IMR-90 (cell line): Measurements from ENCODE around the gene CPNE2. TPM values are rescaled to one million over a fixed set of nuclear protein-coding genes. Genes with fewer than 3 reads are reported as not detected.

ENCODE experiments used
- ATAC-seq: fragments of 200-7000 bp; cut with Tn5 transposase; 2 replicates; pipeline ENCODE4 v1.9.1; 2020; ENCODE audit warnings: low read depth, mild to moderate bottlenecking, moderate library complexity
- BruUV-seq: library from RNA; stranded (reverse); fragments of 400-500 nt; replicated peaks from 2 replicates; lab custom pipeline; 2021; lab: Mats Ljungman, UMichigan
- CTCF ChIA-PET: fragments of 300-600 bp; formaldehyde crosslinking; extraction: SDS; loops from one replicate; lab custom pipeline; 2021; ENCODE audit warnings: antibody characterized with exemption; lab: Yijun Ruan, JAX
- POLR2A ChIA-PET: fragments of 300-600 bp; sonication (Branson Sonifier 250); formaldehyde crosslinking; loops from one replicate; lab custom pipeline; 2022; ENCODE audit warnings: antibody characterized with exemption; ENCODE audit not compliant: unreplicated experiment; lab: Charles Lee
- DNase-seq: peaks from one replicate; pipeline ENCODE4 v3.0.0; 2013
- H2AFZ ChIP-seq: replicated peaks from 2 replicates; pipeline ENCODE3; 2013; ENCODE audit warnings: low read length, mild to moderate bottlenecking; ENCODE audit not compliant: poor library complexity
- H2AK5ac ChIP-seq: 2 replicates; pipeline ENCODE4 v1.6.1; 2013; ENCODE audit warnings: low read depth, low read length, inconsistent platforms
- H2AK9ac ChIP-seq: replicated peaks from 2 replicates; pipeline ENCODE3; 2013; ENCODE audit warnings: mild to moderate bottlenecking, low read depth, low read length, moderate library complexity; ENCODE audit not compliant: poor library complexity
- H2BK120ac ChIP-seq: 2 replicates; pipeline ENCODE4 v1.6.1; 2013; ENCODE audit warnings: low read depth, low read length, inconsistent platforms
- H2BK15ac ChIP-seq: 3 replicates; pipeline ENCODE4 v1.6.1; 2013; ENCODE audit warnings: low read depth, low read length, inconsistent platforms
- H2BK20ac ChIP-seq: 2 replicates; pipeline ENCODE4 v1.6.1; 2013; ENCODE audit warnings: low read depth, mild to moderate bottlenecking, inconsistent platforms, low read length, moderate library complexity
- H2BK5ac ChIP-seq: 2 replicates; pipeline ENCODE4 v1.6.1; 2013; ENCODE audit warnings: mild to moderate bottlenecking, low read depth, low read length, inconsistent platforms; ENCODE audit not compliant: poor library complexity, severe bottlenecking
- H3K14ac ChIP-seq: replicated peaks from 2 replicates; pipeline ENCODE4 v1.6.1; 2013; ENCODE audit warnings: low read depth, low read length, inconsistent platforms
- H3K18ac ChIP-seq: 2 replicates; pipeline ENCODE4 v1.6.1; 2013; ENCODE audit warnings: low read depth, low read length, control low read depth
- H3K23ac ChIP-seq: 2 replicates; pipeline ENCODE4 v1.6.1; 2013; ENCODE audit warnings: low read depth, low read length, inconsistent platforms
- H3K27ac ChIP-seq: 2 replicates; pipeline ENCODE4 v1.5.1; 2013; ENCODE audit warnings: mild to moderate bottlenecking, control low read depth, low read length; ENCODE audit not compliant: insufficient read depth
- H3K27me3 ChIP-seq: 2 replicates; pipeline ENCODE4 v1.6.1; 2013; ENCODE audit warnings: low read length; ENCODE audit not compliant: control insufficient read depth, insufficient read depth
- H3K36me3 ChIP-seq: 2 replicates; pipeline ENCODE4 v1.6.1; 2013; ENCODE audit warnings: low read length, mixed read lengths; ENCODE audit not compliant: control insufficient read depth, insufficient read depth
- H3K4ac ChIP-seq: 2 replicates; pipeline ENCODE4 v1.6.1; 2013; ENCODE audit warnings: low read depth, low read length, inconsistent platforms
- H3K4me1 ChIP-seq: 2 replicates; pipeline ENCODE4 v1.6.1; 2013; ENCODE audit warnings: low read length, mixed read lengths; ENCODE audit not compliant: control insufficient read depth, insufficient read depth
- H3K4me2 ChIP-seq: 2 replicates; pipeline ENCODE4 v1.6.1; 2013; ENCODE audit warnings: low read depth, mild to moderate bottlenecking, control low read depth, low read length, moderate library complexity
- H3K4me3 ChIP-seq: 2 replicates; pipeline ENCODE4 v1.5.1; 2013; ENCODE audit warnings: low read depth, mild to moderate bottlenecking, control low read depth, low read length, moderate library complexity; ENCODE audit not compliant: insufficient read depth
- H3K56ac ChIP-seq: 2 replicates; pipeline ENCODE4 v1.6.1; 2013; ENCODE audit warnings: low read length, inconsistent platforms; ENCODE audit not compliant: insufficient read depth; ENCODE audit errors: extremely low read depth
- H3K79me1 ChIP-seq, 2 experiments: 2 replicates each; pipeline ENCODE4 v1.6.1; 2013; ENCODE audit warnings: low read length in 2 of 2, inconsistent platforms in 1 of 2, low read depth in 1 of 2
- H3K9ac ChIP-seq: 2 replicates; pipeline ENCODE4 v1.6.1; 2013; ENCODE audit warnings: low read depth, low read length, control low read depth
- H3K9me1 ChIP-seq: 2 replicates; pipeline ENCODE4 v1.6.1; 2013; ENCODE audit warnings: low read length, inconsistent platforms; ENCODE audit not compliant: insufficient read depth
- H3K9me3 ChIP-seq: 2 replicates; pipeline ENCODE4 v1.6.1; 2013; ENCODE audit warnings: low read length; ENCODE audit not compliant: control insufficient read depth, insufficient read depth
- H4K20me1 ChIP-seq: 2 replicates; pipeline ENCODE4 v1.6.1; 2013; ENCODE audit warnings: low read length, inconsistent platforms; ENCODE audit not compliant: insufficient read depth
- H4K5ac ChIP-seq: 2 replicates; pipeline ENCODE4 v1.6.1; 2013; ENCODE audit warnings: mild to moderate bottlenecking, low read depth, low read length, control low read depth
- H4K8ac ChIP-seq, 2 experiments: 2 replicates each; pipeline ENCODE4 v1.6.1; 2013; ENCODE audit warnings: low read depth in 2 of 2, low read length in 2 of 2, control low read depth in 1 of 2, inconsistent platforms in 1 of 2
- H4K91ac ChIP-seq: 2 replicates; pipeline ENCODE4 v1.6.1; 2013; ENCODE audit warnings: low read depth, low read length, inconsistent platforms; ENCODE audit not compliant: insufficient read depth
- CHD1 ChIP-seq: IDR thresholded peaks from 2 replicates; pipeline ENCODE4 v1.6.1; 2012; ENCODE audit warnings: low read depth, low read length, improper control_type of control experiment
- CTCF ChIP-seq: conservative IDR thresholded peaks from 2 replicates; pipeline ENCODE4 v1.5.1; 2012; ENCODE audit warnings: mild to moderate bottlenecking, low read depth, low read length, improper control_type of control experiment
- ELK1 ChIP-seq: fragments of 150-350 bp; IDR thresholded peaks from 2 replicates; pipeline ENCODE4 v1.6.1; 2016; ENCODE audit warnings: low read depth, mild to moderate bottlenecking, low read length, moderate library complexity, borderline replicate concordance
- MXI1 ChIP-seq: IDR thresholded peaks from 2 replicates; pipeline ENCODE4 v1.6.1; 2012; ENCODE audit warnings: low read depth, mild to moderate bottlenecking, low read length, moderate library complexity, borderline replicate concordance
- RAD21 ChIP-seq: IDR thresholded peaks from 2 replicates; pipeline ENCODE4 v1.6.1; 2012; ENCODE audit warnings: low read length, improper control_type of control experiment
- RFX5 ChIP-seq: IDR thresholded peaks from 2 replicates; pipeline ENCODE4 v1.8.0; 2012; ENCODE audit warnings: low read depth, mild to moderate bottlenecking, low read length, moderate library complexity
- WGBS, 2 experiments: methylation state at CpG; one replicate each; pipeline versions ENCODE4 v1.1.5 to v1.1.7; 2013; ENCODE audit warnings: missing lambda C conversion rate in 2 of 2; ENCODE audit not compliant: insufficient read length in 1 of 2; ENCODE audit errors: extremely low coverage in 2 of 2; 5-methylcytosine and 5-hydroxymethylcytosine counted together
- dilution Hi-C: fragments of 300-500 bp; cut with HindIII; formaldehyde crosslinking; loops from one replicate; pipeline ENCODE4 v1.14.3; 2018; ENCODE audit warnings: low sequenced_read_pairs; ENCODE audit not compliant: unreplicated experiment
- in situ Hi-C: fragments of 300-500 bp; cut with MboI; formaldehyde crosslinking; loops from 3 replicates; pipeline ENCODE4 v1.14.3; 2019; ENCODE audit warnings: low sequenced_read_pairs, inconsistent platforms, mixed read lengths
- intact Hi-C: fragments of 100-400 bp; cut with micrococcal nuclease; formaldehyde crosslinking; loops from 2 replicates; pipeline ENCODE4 v1.10.0; 2022
- polyA plus RNA-seq, 3 experiments: library from polyadenylated mRNA; depleted of rRNA; stranded (reverse); fragments of >200 nt; gene quantifications; 2 replicates each; pipeline ENCODE4 v1.2.3, GENCODE V29; 2012; ENCODE audit warnings: low replicate concordance in 1 of 3
- total RNA-seq: library from RNA; depleted of rRNA; stranded (reverse); fragments of >200 nt; gene quantifications from 2 replicates; pipeline ENCODE4 v1.2.3, GENCODE V29; 2012

The CPNE2 gene
- total and polyA plus RNA-seq, 2 of the 4 experiments (the other 2 are of a cell fraction): 15.4 to 48.0 TPM

- Histone ChIP-seq H3K9me1 (peaks cover 8% of the 10 kb centered on the region; the same call in 1 of the 2 replicates), H3K27ac (no peak overlapping the region), H3K4me2 (no peak overlapping the region), H2BK120ac (no peak overlapping the region), H3K36me3 (no peaks in the 10 kb centered on the region), H3K79me1 (no peaks in the 10 kb centered on the region), H4K5ac (no peak overlapping the region), H3K4me3 (no peak overlapping the region), H3K14ac (no peak overlapping the region), H4K91ac (no peak overlapping the region), H2AK9ac (no peak overlapping the region), H4K8ac (no peak overlapping the region), H2BK5ac (no peak overlapping the region), H3K18ac (no peak overlapping the region), H4K20me1 (no peaks in the 10 kb centered on the region), H2BK15ac (no peak overlapping the region), H3K9ac (no peak overlapping the region), H2AK5ac (no peak overlapping the region), H3K23ac (no peak overlapping the region), H3K9me3 (no peaks in the 10 kb centered on the region), H3K4me1 (no peaks in the 10 kb centered on the region), H2AFZ (peak overlapping the region; percentile 14), H3K4ac (no peak overlapping the region), H3K27me3 (no peaks in the 10 kb centered on the region), H2BK20ac (no peak overlapping the region), H3K56ac (no peak overlapping the region)
- CTCF ChIA-PET: no interaction called here
- dilution Hi-C loops: no loop called here
- no peak for ATAC-seq
- intact Hi-C loops: no loop called here
- WGBS, 2 experiments: 87% methylated on average over 4 of the region's 6 CpGs; no CpG with 5 or more reads in 1 of the 2 experiments
- no peak for DNase-seq
- TF ChIP-seq CTCF: no peak
- TF ChIP-seq RFX5: no peak
- TF ChIP-seq ELK1: no peak
- no peak for TF ChIP-seq MXI1
- no peak for TF ChIP-seq RAD21
- TF ChIP-seq CHD1: no peak
- no TSS peak for BruUV-seq
- POLR2A ChIA-PET: no interaction called here
- in situ Hi-C loops: no loop called here
These were observed 38.6 kb downstream of the CPNE2 start for GRCh38 chr16:57130950-57131321.
